22Rv1 (cell line): Measurements from ENCODE around the gene AP1B1.

Experiments used
- H3K27ac ChIP-seq: fragments of 450-650 bp; 2 replicates; pipeline ENCODE4 v1.5.1; 2017
- ZFX ChIP-seq: fragments of 450-650 bp; IDR thresholded peaks from 2 replicates; pipeline ENCODE4 v1.6.1; 2017; ENCODE audit warnings: antibody characterized with exemption, borderline replicate concordance
- TF ChIP-seq, protein P1 (sequence below): fragments of 450-650 bp; IDR thresholded peaks from 2 replicates; pipeline ENCODE4 v1.5.1; 2017; ENCODE audit warnings: mild to moderate bottlenecking

AP1B1 gene

DNA sequence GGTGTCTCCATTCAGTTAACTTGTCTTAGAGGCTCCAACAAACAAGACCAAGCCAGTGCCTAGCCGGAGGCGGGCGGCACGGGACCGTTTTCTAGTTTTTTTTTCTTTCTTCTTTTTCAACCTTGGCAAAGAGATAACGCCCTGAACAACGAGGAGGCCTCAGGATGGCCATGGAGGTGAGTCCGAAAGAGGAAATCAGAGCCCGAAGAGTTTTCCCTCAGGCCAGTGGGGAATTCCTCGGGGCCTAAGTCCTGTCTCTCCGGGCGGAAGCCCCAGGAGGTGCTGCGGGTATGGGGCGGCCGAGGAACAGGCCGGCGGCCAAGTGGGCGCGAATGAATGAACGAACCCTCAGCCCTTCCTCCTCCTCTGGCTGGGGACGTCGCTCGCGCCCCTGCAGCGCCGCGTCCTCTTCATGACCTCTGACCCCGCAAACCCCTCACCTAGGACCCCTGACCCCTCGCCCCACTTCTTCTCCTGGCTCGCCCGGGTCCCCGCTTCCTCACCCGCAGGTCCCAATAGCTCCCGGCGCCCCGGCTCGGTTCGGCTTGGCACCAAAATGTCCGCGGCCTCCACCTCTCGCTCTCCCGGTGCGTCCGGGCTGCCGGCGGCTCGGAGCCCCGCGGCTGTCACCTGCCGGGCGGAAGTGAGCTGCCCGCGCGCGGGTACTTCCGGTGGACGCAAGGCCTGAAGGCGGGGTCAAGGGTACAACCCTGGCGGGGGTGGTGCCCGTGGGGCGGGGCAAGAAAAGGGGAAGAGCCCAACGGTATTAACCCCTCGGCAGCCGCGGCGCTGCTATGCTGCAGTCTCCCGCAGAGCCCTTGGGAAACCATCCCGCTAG lies at the start of gene AP1B1:
AP1B1 (minus strand) TSS at position 650 of the 838 bp plus-strand sequence. CDS start 21,327 bp downstream, outside the sequence.
- peak within 1 kb of the TSS; percentile 69 for H3K27ac ChIP-seq
- TF ChIP-seq, protein P1, sequence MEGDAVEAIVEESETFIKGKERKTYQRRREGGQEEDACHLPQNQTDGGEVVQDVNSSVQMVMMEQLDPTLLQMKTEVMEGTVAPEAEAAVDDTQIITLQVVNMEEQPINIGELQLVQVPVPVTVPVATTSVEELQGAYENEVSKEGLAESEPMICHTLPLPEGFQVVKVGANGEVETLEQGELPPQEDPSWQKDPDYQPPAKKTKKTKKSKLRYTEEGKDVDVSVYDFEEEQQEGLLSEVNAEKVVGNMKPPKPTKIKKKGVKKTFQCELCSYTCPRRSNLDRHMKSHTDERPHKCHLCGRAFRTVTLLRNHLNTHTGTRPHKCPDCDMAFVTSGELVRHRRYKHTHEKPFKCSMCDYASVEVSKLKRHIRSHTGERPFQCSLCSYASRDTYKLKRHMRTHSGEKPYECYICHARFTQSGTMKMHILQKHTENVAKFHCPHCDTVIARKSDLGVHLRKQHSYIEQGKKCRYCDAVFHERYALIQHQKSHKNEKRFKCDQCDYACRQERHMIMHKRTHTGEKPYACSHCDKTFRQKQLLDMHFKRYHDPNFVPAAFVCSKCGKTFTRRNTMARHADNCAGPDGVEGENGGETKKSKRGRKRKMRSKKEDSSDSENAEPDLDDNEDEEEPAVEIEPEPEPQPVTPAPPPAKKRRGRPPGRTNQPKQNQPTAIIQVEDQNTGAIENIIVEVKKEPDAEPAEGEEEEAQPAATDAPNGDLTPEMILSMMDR = no peak
- TF ChIP-seq ZFX = no peak

GRCh38 chr22:29435236-29436136 lies 47.1 kb upstream of the AP1B1 start:
- TF ChIP-seq, protein P1 = no peak
- no peak for TF ChIP-seq ZFX
- H3K27ac ChIP-seq = no peak overlapping the region

DNA sequence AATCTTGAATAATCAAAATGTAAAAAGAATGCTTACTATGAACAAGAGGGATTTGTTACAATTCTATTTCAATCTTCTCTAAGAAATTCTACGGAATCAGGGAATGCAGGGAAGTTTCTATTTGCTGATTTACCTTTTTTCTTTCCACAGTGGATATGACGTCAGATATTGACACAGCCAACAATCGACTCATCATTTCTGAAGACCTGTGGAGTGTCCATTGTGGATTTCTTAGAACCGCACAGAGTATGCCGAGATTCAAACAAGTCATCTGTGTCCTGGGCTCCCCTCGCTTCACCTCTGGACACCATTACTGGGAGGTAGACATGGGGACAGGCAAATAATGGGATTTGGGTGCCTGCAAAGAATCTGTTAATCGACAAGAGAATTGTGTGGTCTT lies 45.9 kb upstream of the AP1B1 start:
- no peak overlapping the region for H3K27ac ChIP-seq
- TF ChIP-seq, protein P1 = no peak
- no peak for TF ChIP-seq ZFX

DNA sequence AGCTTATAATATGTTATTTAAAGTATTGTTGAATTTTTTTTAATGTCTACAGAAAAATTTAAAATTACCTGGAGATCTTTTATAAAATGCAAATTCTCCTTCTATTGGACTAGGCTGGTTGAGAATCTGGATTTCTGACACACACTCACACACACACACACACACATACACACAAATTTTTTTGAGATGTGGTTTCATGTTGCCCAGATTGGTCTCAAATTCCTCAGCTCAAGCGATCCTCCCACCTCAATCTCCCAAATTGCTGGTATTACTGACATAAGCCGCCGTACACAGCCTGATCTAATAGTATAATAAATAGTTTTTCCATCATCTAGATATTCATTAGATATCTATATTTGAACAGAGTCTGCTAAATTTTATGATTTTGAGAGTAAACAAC lies 45.5 kb upstream of the AP1B1 start:
- H3K27ac ChIP-seq = no peak overlapping the region
- TF ChIP-seq, protein P1 = no peak
- no peak for TF ChIP-seq ZFX

GRCh38 chr22:29431986-29432385 lies 43.6 kb upstream of the AP1B1 start:
- TF ChIP-seq ZFX = no peak
- TF ChIP-seq, protein P1 = no peak
- no peak overlapping the region for H3K27ac ChIP-seq

GRCh38 chr22:29427176-29427760 lies 38.9 kb upstream of the AP1B1 start:
- no peak overlapping the region for H3K27ac ChIP-seq
- TF ChIP-seq, protein P1 = no peak
- TF ChIP-seq ZFX = no peak
